HG03520 (cell line): ENCODE results near the gene DPM2.

Experiments
- ATAC-seq: cut with Tn5 transposase; IDR thresholded peaks from one replicate; pipeline ENCODE4 v1.9.1; 2021; ENCODE audit warnings: mild to moderate bottlenecking, moderate library complexity; ENCODE audit not compliant: unreplicated experiment

DPM2 gene, protein sequence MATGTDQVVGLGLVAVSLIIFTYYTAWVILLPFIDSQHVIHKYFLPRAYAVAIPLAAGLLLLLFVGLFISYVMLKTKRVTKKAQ

DNA sequence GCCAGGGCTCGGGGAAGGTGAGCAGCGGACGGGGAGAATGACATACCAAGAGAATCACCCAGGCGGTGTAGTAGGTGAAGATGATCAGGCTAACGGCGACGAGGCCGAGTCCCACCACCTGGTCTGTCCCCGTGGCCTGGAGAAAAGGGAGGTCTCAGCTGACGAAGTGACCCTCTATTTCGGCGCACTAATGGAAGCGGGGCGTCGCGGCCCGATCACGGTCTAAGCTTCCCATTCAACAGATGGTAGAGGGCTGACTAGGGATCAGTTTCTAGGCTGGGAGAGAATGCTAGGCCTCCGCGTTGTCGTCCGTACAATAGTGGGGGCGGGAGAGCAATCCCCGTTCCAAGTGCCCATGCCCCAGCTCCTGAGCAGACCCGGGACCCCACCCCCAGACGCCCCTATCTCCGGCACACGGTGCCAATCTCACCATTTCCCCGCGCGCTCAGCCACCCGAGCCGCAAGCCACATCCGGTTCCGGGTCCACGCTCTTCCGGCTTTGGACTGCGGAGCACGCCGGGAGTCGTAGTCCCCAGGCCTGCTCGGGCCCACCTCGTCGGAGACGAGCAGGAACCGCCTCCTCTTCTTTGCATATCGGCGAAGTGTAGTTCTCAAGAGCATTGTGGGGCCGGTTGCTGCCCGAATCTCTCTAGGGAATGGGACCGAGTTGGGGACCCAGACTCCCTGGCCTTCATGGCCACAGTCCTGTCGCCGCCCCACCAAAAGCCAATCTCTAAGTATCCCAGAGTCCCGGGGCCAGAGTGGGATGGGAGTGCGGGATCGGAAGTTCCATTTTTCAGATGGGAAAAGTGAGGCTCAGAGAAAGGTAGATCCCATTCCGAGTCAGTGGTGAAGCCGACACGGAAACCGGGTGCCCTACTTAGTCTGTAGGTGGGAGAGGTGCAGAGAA, at the start of gene DPM2:
Gene DPM2, minus strand, starts transcription at position 467 of the 910 bp plus-strand sequence. Its CDS starts 34 bp downstream, at position 433.
- ATAC-seq, result peak; percentile 80

GRCh38 chr9:127987103-127987614, 49.5 kb upstream of the DPM2 start:
- ATAC-seq, result no peak

GRCh38 chr9:127985011-127985410, 47.4 kb upstream of the DPM2 start:
- no peak for ATAC-seq

GRCh38 chr9:127983847-127984289, 46.2 kb upstream of the DPM2 start:
- peak; percentile 32 for ATAC-seq

DNA sequence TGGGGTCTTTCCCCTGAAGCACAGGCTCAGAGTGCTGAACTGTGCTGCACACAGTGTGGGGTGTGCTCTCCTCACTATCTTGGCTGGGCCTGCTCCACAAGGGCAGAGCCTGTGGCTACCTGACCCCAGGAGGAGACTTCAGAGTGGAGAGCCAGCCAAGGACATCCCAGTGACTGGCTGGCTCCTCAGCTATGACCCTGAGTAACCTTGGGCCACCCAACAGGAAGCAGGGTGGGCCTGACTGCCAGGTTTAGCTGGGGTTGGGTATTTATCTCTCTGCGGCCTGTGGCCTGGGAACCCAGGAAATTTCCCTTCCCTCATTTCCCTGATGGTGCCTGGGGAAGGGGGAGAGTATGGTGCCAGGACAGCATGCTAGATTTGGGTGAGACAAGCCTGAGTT, 45.3 kb upstream of the DPM2 start:
- no peak for ATAC-seq

DNA sequence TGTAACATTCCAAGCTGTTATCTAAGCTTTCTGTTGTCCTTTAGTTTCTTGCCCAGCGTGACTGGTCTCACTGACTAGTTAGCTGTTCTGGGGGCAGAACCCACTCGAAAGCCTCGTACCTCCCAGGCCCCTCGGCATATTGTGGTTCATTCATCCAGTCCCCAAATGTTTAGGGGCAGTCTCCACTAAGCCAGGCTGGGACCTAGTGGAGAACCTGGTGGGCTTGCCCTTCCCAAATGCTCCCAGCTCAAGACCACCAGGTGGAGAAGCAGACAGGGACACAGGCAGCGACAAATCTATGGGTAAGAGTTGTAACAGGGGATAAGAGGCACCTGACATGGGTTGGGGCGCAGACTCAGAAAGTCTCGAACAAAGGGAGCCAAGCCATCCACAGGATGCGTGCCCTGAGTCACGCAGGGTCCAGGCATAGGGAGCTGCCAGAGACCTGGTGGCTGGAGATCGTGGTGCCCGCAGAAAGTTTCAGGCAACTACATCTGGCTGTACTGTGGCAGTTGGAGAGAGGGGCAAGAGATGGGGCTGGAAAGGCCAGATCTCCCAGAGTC, 44.0 kb upstream of the DPM2 start:
- ATAC-seq, result no peak

- ATAC-seq, result peak; percentile 60
These were observed 43.3 kb upstream of the DPM2 start, which contains the start of gene EEIG1 for GRCh38 chr9:127980706-127981558. Gene EEIG1 (minus strand): TSS chr9:127980989. CDS start chr9:127980137, 852 bp downstream.

DNA sequence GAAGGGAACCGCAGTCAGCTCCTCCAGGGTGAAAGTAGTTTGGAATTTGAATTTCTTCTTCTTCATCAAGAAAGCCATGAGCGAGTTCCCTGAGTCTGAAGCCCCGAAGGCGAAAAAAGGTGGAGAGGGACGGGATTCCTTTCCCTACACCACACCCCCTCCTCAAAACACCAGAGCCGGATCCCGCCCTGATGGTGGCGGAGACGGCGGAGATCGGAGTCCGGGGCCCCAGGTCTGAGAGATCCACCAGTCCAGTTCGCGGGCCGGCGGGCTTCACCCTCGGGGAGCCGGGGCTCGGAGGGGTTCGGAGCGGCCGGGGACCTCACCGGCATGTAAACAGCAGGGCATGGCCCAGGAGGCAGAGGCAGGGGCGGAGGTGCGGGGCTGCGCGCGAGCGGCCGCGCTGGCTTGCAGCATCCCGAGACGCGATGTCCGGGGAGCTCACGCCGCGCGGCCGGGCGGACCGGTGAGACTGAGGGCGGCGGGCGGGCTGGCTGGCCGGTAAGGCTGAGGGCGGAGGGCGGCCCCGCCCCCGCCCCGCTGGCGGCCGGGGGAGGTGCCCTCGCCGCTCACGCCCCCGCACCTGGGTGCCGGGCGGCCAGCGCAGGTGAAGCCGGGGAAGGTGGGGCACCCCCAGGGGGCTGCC, 42.5 kb upstream of the DPM2 start:
- ATAC-seq, result peak; percentile 23

GRCh38 chr9:127979333-127980059, 41.8 kb upstream of the DPM2 start:
- ATAC-seq, result no peak

DNA sequence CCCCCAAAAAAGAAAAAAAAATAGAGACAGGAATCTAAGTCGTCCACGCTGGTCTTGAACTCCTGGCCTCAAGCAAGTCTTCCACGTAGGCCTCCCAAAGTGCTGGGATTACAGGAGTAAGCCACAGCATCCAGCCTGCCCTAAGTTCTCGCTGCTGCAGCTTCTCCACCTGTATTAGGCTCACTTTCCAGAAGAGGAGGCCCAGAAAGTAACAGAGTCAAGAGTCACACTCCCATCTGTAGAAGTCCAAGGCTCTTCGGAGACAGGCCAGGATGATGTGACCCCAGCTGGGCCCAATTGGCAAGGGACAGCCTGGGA, 41.3 kb upstream of the DPM2 start:
- ATAC-seq, result no peak

- no peak for ATAC-seq
These were observed 40.4 kb upstream of the DPM2 start for GRCh38 chr9:127977884-127978647.

DNA sequence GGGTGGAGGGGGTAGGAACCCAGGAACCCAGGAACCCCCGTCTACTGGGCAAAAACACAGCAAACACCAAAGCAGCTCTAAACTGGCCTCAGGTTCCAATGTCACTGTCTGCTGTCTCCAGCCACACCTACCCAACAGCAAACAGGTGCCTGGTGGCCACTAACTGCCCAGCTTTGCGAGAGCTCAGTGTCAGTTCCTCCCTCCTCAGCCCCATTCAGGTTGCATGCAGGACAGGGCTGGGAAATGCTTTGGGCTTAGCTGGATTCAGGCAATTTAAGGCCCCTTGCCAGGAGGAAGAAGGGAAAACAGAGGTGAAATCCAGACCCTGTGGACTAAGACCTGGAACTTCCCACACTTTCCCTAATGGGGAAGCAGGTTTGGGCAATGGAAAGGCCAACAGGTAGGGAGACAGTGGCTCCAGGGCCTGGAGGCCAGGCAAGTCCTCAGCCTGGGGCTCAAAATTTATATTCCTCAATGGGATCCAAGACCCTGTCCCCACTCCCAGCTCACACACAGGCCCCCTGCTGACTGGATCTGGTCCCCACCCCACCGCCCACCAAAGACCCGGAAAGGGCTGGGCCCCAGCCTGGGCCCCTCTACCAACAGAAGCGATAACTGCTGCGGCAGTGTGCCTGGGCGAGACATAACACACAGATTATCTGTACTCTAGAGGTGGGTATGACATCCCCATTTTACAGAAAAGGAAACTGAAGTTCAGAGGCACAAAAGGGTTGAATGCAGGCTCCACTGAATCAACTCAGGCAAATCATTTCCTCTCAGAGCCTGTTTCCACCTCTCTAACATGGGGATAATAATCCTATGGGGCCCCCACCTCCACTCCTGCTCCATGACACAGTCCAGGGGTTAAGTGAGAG, 39.6 kb upstream of the DPM2 start:
- no peak for ATAC-seq

GRCh38 chr9:127976498-127976897, 38.8 kb upstream of the DPM2 start:
- no peak for ATAC-seq

DNA sequence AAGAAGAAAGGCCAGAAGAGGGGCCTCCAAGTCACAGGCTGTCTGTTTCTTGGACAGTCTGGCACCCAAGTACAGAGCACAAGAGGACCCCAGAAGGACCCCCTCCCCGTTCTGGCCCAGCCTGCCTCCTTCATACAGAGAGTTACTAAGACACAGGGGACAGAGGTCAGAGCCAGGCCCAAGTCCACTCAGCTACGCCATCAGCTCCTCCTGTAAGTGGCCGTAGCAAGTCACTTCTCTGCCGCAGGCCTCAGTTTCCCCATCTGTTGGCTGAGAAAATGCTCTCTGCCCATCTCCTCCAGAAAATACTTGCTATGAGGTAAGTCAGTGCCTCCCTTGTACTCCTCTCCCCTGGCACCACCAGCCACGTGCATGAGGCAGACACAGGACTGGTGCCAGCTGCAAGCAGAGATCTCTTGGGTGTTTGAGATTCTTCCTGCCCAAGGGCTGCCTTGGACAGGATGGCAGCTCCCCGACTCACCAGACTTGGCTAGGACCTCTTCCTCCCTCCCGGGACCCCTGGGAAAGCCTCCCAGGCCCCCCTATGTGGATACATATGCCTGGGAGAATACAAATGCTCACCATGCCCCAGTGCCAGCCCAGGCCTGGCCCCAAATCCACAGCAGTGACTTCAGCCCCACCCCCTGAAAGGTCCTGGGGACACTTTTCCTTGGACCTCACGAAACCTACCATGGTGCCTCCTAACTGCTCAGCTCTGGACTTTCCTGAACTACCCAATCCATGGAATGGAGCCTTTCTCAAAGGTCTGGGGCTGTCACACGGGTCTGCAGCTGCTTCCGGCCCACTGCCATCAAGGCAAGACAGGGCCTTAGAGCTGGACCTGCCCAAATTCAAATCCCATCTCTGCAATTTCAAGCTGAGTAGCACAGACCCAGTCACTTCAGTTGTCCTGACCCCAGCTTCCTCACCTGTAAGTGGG, 38.0 kb upstream of the DPM2 start:
- ATAC-seq, result no peak

- ATAC-seq, result no peak
These were observed 37.2 kb upstream of the DPM2 start for GRCh38 chr9:127974769-127975261.

GRCh38 chr9:127974001-127974768, 36.5 kb upstream of the DPM2 start:
- ATAC-seq, result no peak
